ENCODE results near the gene WDR64.

Gene WDR64

GRCh38 chr1:241747992-241748391 is 95.9 kb downstream of the WDR64 start:
- no peak overlapping the region for H3K4me3 ChIP-seq (ENCODE audit: low read depth, low read length)
- TF ChIP-seq CTCF (IDR thresholded peaks at IDR 0.05; ENCODE audit: low read depth, low read length, missing control alignments) = no peak
- no peak for DNase-seq (ENCODE audit: low read depth)

GRCh38 chr1:241749041-241749944 is 97.2 kb downstream of the WDR64 start:
- no peak for DNase-seq (ENCODE audit: low read depth)
- H3K4me3 ChIP-seq (ENCODE audit: low read depth, low read length) = no peak overlapping the region
- no peak for TF ChIP-seq CTCF (IDR thresholded peaks at IDR 0.05; ENCODE audit: low read depth, low read length, missing control alignments)

GRCh38 chr1:241749945-241750695 is 98.0 kb downstream of the WDR64 start:
- no peak for DNase-seq (ENCODE audit: low read depth)
- no peak overlapping the region for H3K4me3 ChIP-seq (ENCODE audit: low read depth, low read length)
- TF ChIP-seq CTCF (IDR thresholded peaks at IDR 0.05; ENCODE audit: low read depth, low read length, missing control alignments) = no peak

DNA sequence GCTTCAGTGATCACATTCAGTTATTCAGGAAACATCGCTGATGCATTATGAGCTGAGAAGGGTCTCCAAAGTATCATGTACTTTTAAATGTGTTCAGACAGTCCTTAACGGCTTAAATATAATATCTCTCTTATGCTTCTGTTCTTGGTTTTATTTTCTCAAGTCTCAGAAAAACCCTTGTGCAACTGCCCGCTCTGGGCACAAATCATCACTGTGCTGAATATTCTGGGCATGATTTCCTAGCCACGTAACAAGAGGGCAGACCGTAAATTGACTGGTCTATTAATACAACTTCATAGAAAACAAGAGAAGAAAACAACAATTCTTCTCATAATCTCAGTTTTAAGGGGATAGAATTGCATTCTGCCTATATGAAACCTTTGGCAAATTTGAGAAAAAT is 99.4 kb downstream of the WDR64 start:
- TF ChIP-seq CTCF (IDR thresholded peaks at IDR 0.05; ENCODE audit: low read depth, low read length, missing control alignments) = no peak
- DNase-seq (ENCODE audit: low read depth) = no peak
- H3K4me3 ChIP-seq (ENCODE audit: low read depth, low read length) = no peak overlapping the region

- H3K4me3 ChIP-seq (ENCODE audit: low read depth, low read length) = no peak overlapping the region
- DNase-seq (ENCODE audit: low read depth) = no peak
- TF ChIP-seq CTCF (IDR thresholded peaks at IDR 0.05; ENCODE audit: low read depth, low read length, missing control alignments) = no peak
Measured at GRCh38 chr1:241762713-241763339, 110.7 kb downstream of the WDR64 start.

DNA sequence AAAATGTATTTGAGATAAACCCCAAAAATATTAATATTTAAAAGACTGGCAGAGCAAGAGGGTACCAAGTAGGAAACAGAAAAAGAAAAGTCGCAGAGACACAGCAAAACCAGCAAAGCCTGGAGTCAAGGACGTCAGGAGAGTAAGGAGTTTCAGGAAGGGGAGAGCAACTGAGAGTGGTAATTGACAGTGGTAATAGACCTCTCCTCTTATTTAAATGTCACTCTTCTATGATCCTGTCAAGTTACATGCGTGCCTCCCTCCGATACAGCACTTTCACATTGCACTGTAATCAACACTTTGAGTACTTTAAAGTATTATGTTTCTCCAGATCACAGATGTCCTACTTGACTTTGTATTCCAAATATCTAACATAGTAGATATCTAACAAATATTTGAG is 113.3 kb downstream of the WDR64 start:
- TF ChIP-seq CTCF (IDR thresholded peaks at IDR 0.05; ENCODE audit: low read depth, low read length, missing control alignments) = no peak
- DNase-seq (ENCODE audit: low read depth) = no peak
- H3K4me3 ChIP-seq (ENCODE audit: low read depth, low read length) = no peak overlapping the region
